K562 (cell line): ENCODE measurements around the gene PLAC8L1. TPM values are rescaled to one million over a fixed set of nuclear protein-coding genes. Genes with fewer than 3 reads are reported as not detected.

ENCODE experiments used
- ARID1B ChIP-seq: fragments of 450-650 bp; IDR thresholded peaks from 2 replicates; pipeline ENCODE4 v1.6.1; 2016; ENCODE audit warnings: antibody characterized with exemption, mild to moderate bottlenecking, inconsistent platforms
- DMBX1 ChIP-seq: fragments of 250-450 bp; sonication (Bioruptor Pico); IDR thresholded peaks from 2 replicates; pipeline ENCODE4 v1.8.0; 2022; ENCODE audit warnings: inconsistent platforms, mild to moderate bottlenecking, moderate library complexity, borderline replicate concordance
- DPF2 ChIP-seq: fragments of 450-650 bp; IDR thresholded peaks from 2 replicates; pipeline ENCODE4 v1.6.1; 2016
- FOXK1 ChIP-seq: sonication (generic); formaldehyde crosslinking; IDR thresholded peaks from 2 replicates; pipeline ENCODE4 v1.8.0; 2022; ENCODE audit warnings: missing genetic modification reagents, mild to moderate bottlenecking, borderline replicate concordance
- MCM3 ChIP-seq: fragments of 450-650 bp; IDR thresholded peaks from 2 replicates; pipeline ENCODE4 v1.6.1; 2016
- POLR2G ChIP-seq: fragments of 200-400 bp; formaldehyde crosslinking; IDR thresholded peaks from 2 replicates; pipeline ENCODE4 v1.6.1; 2017; ENCODE audit warnings: low read depth, mild to moderate bottlenecking, antibody characterized with exemption, low read length, moderate library complexity
- RAD21 ChIP-seq, 2 experiments: fragments of 250-450 bp in 1 of 2; fragments of 450-650 bp in 1 of 2; sonication (Bioruptor Pico) in 1 of 2; formaldehyde crosslinking in 1 of 2; IDR thresholded peaks in 1 of 2; conservative IDR thresholded peaks in 1 of 2; 2 replicates each; pipeline versions ENCODE4 v1.4.0 to v1.8.0; 2020 to 2022; ENCODE audit warnings: mild to moderate bottlenecking in 2 of 2, moderate library complexity in 1 of 2
- TCF7L2 ChIP-seq: fragments of 150-350 bp; IDR thresholded peaks from 2 replicates; pipeline ENCODE4 v1.6.1; 2016; ENCODE audit warnings: low read depth, mild to moderate bottlenecking, low read length, moderate library complexity
- TEAD1 ChIP-seq, 2 experiments: fragments of 450-650 bp in 1 of 2; sonication (generic) in 1 of 2; formaldehyde crosslinking; IDR thresholded peaks; 2 replicates each; pipeline versions ENCODE4 v1.4.0 to v1.8.0; 2020 to 2022; ENCODE audit warnings: mild to moderate bottlenecking in 2 of 2, missing genetic modification reagents in 1 of 2
- ZBTB7A ChIP-seq: IDR thresholded peaks from 2 replicates; pipeline ENCODE4 v1.6.1; 2011; ENCODE audit warnings: low read depth, mild to moderate bottlenecking, low read length, moderate library complexity, borderline replicate concordance; ENCODE audit not compliant: control insufficient read depth
- ZNF232 ChIP-seq: sonication (generic); formaldehyde crosslinking; IDR thresholded peaks from 2 replicates; pipeline ENCODE4 v1.8.0; 2022; ENCODE audit warnings: mild to moderate bottlenecking, missing genetic modification reagents
- polyA plus RNA-seq, 8 experiments: library from polyadenylated mRNA; depleted of rRNA in 4 of 8; stranded (reverse) in 5 of 8; unstranded in 3 of 8; fragments of >200 nt; fragmentation: Nextera tagmentation in 2 of 8; fragmentation: Illumina TruSeq in 1 of 8; extraction: Ambion mirVana in 2 of 8; extraction: Trizol in 1 of 8; gene quantifications; 2 replicates each; pipeline versions ENCODE4 v1.2.1 to v1.2.3, GENCODE V29; 2011 to 2014; ENCODE audit warnings: inconsistent platforms in 1 of 8, missing spikeins in 1 of 8
- total RNA-seq, 7 experiments: library from RNA; depleted of rRNA in 6 of 7; stranded (reverse); fragments of >200 nt in 6 of 7; fragmentation: Illumina TruSeq in 2 of 7; extraction: Trizol in 2 of 7; gene quantifications; 2 replicates each; pipeline versions ENCODE4 v1.2.1 to v1.2.3, GENCODE V29; 2011 to 2021; ENCODE audit warnings: low replicate concordance in 1 of 7
- TF ChIP-seq, protein P1 (sequence below): sonication (generic); formaldehyde crosslinking; IDR thresholded peaks from 2 replicates; pipeline ENCODE4 v1.8.1; 2023; ENCODE audit warnings: mild to moderate bottlenecking, missing genetic modification reagents
- TF ChIP-seq, protein P2 (sequence below), 3 experiments: fragments of 200-800 bp in 1 of 3; sonication (Bioruptor generic) in 1 of 3; sonication (generic) in 1 of 3; formaldehyde crosslinking in 1 of 3; IDR thresholded peaks; 2 replicates each; pipeline versions ENCODE4 v1.6.1 to v1.8.0; 2016 to 2022; ENCODE audit warnings: mild to moderate bottlenecking in 2 of 3, missing compliant biosample characterization in 2 of 3, missing genetic modification characterization in 2 of 3, missing genetic modification reagents in 1 of 3
- TF ChIP-seq, protein P3 (sequence below): fragments of 450-650 bp; formaldehyde crosslinking; IDR thresholded peaks from 2 replicates; pipeline ENCODE4 v1.4.0; 2020; ENCODE audit warnings: mild to moderate bottlenecking, moderate library complexity
- TF ChIP-seq, protein P4 (sequence below), 3 experiments: IDR thresholded peaks in 2 of 3; conservative IDR thresholded peaks in 1 of 3; 2 replicates each; pipeline ENCODE4 v1.5.1; 2011 to 2012; ENCODE audit warnings: low read length in 3 of 3, mild to moderate bottlenecking in 3 of 3, control low read depth in 2 of 3, improper control_type of control experiment in 1 of 3, inconsistent platforms in 1 of 3, low read depth in 1 of 3, mixed read lengths in 1 of 3, moderate library complexity in 1 of 3; ENCODE audit not compliant: insufficient read depth in 2 of 3
- TF ChIP-seq, protein P5 (sequence below): fragments of 250-450 bp; sonication (Bioruptor Pico); IDR thresholded peaks from 2 replicates; pipeline ENCODE4 v1.5.0; 2022; ENCODE audit warnings: mild to moderate bottlenecking

PLAC8L1 gene
- total and polyA plus RNA-seq, 9 of the 15 experiments (the other 6 are each of a cell fraction or from before 2014, with no cell fraction given), result 0.10 to 0.43 (median 0.26) TPM; not detected in 3

DNA sequence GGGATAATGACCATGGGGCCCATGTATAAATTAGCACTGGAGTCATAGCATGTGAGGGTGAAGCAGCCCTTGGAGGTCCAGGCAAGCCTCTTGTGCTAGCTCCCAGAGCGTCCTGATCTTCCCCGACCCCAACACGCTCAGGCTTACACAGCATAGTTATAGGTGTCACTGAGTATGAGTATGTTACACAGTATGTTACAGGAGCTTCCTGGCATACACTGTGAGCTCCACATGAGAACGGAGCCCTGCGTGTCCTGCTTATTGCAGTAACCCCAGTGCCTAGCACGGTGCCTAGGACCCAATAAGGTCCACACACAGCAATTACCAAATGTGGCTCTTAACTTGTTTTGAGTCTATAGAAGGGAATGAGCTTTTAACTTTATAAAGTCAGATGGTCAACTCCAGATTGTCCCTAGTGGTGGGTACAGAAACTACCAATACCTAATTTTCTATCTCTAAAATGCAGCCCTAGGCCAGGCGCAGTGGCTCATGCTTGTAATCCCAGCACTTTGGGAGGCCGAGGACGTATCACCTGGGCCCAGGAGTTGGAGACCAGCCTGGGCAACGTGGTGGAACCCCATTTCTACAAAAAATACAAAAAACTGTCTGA is 64.1 kb downstream of the PLAC8L1 start (continued):
- TF ChIP-seq, protein P1, sequence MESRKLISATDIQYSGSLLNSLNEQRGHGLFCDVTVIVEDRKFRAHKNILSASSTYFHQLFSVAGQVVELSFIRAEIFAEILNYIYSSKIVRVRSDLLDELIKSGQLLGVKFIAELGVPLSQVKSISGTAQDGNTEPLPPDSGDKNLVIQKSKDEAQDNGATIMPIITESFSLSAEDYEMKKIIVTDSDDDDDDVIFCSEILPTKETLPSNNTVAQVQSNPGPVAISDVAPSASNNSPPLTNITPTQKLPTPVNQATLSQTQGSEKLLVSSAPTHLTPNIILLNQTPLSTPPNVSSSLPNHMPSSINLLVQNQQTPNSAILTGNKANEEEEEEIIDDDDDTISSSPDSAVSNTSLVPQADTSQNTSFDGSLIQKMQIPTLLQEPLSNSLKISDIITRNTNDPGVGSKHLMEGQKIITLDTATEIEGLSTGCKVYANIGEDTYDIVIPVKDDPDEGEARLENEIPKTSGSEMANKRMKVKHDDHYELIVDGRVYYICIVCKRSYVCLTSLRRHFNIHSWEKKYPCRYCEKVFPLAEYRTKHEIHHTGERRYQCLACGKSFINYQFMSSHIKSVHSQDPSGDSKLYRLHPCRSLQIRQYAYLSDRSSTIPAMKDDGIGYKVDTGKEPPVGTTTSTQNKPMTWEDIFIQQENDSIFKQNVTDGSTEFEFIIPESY (CRISPR knock-in tag), result peak; percentile 17; the same call in 1 of the 2 replicates
- TF ChIP-seq, protein P2, sequence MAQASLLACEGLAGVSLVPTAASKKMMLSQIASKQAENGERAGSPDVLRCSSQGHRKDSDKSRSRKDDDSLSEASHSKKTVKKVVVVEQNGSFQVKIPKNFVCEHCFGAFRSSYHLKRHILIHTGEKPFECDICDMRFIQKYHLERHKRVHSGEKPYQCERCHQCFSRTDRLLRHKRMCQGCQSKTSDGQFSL (CRISPR knock-in tag; IDR thresholded peaks at IDR 0.05), result 0 out of 2 replicates have a peak, but pooled peaks have one; percentile 19
- TF ChIP-seq, protein P2 (tag; IDR thresholded peaks at IDR 0.05), result no peak
- TF ChIP-seq TCF7L2 (no peak), ZNF232 (0 out of 2 replicates have a peak, but pooled peaks have one; percentile 40), MCM3 (no peak), ARID1B (peak; percentile 14; the same call in 1 of the 2 replicates), RAD21 (CRISPR knock-in tag; conservative IDR thresholded peaks at IDR 0.05 in 1 of 2, IDR thresholded peaks at IDR 0.05 in 1 of 2) (0 out of 4 replicates have a peak, but pooled peaks have one; percentile 11 to 37), DPF2 (0 out of 2 replicates have a peak, but pooled peaks have one; percentile 26), DMBX1 (CRISPR knock-in tag) (peak; percentile 46; the same call in 1 of the 2 replicates), POLR2G (no peak), ZBTB7A (no peak), FOXK1 (0 out of 2 replicates have a peak, but pooled peaks have one; percentile 66), TEAD1 (CRISPR knock-in tag; IDR thresholded peaks at IDR 0.05) (0 out of 4 replicates have a peak, but pooled peaks of 1 of the 2 experiments have one; percentile 43)
- TF ChIP-seq, protein P3, sequence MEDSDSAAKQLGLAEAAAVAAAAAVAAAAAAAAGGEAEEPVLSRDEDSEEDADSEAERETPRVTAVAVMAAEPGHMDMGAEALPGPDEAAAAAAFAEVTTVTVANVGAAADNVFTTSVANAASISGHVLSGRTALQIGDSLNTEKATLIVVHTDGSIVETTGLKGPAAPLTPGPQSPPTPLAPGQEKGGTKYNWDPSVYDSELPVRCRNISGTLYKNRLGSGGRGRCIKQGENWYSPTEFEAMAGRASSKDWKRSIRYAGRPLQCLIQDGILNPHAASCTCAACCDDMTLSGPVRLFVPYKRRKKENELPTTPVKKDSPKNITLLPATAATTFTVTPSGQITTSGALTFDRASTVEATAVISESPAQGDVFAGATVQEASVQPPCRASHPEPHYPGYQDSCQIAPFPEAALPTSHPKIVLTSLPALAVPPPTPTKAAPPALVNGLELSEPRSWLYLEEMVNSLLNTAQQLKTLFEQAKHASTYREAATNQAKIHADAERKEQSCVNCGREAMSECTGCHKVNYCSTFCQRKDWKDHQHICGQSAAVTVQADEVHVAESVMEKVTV, result 0 out of 2 replicates have a peak, but pooled peaks have one; percentile 26
- TF ChIP-seq, protein P4, sequence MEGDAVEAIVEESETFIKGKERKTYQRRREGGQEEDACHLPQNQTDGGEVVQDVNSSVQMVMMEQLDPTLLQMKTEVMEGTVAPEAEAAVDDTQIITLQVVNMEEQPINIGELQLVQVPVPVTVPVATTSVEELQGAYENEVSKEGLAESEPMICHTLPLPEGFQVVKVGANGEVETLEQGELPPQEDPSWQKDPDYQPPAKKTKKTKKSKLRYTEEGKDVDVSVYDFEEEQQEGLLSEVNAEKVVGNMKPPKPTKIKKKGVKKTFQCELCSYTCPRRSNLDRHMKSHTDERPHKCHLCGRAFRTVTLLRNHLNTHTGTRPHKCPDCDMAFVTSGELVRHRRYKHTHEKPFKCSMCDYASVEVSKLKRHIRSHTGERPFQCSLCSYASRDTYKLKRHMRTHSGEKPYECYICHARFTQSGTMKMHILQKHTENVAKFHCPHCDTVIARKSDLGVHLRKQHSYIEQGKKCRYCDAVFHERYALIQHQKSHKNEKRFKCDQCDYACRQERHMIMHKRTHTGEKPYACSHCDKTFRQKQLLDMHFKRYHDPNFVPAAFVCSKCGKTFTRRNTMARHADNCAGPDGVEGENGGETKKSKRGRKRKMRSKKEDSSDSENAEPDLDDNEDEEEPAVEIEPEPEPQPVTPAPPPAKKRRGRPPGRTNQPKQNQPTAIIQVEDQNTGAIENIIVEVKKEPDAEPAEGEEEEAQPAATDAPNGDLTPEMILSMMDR (IDR thresholded peaks at IDR 0.05 in 2 of 3, conservative IDR thresholded peaks at IDR 0.05 in 1 of 3; ENCODE audit: insufficient read depth in 2 of 3, low read depth in 1 of 3, low read length in 3 of 3), result peak; percentile 24 to 63 (median 58); a peak in 5 of 6 replicates
- TF ChIP-seq, protein P5, sequence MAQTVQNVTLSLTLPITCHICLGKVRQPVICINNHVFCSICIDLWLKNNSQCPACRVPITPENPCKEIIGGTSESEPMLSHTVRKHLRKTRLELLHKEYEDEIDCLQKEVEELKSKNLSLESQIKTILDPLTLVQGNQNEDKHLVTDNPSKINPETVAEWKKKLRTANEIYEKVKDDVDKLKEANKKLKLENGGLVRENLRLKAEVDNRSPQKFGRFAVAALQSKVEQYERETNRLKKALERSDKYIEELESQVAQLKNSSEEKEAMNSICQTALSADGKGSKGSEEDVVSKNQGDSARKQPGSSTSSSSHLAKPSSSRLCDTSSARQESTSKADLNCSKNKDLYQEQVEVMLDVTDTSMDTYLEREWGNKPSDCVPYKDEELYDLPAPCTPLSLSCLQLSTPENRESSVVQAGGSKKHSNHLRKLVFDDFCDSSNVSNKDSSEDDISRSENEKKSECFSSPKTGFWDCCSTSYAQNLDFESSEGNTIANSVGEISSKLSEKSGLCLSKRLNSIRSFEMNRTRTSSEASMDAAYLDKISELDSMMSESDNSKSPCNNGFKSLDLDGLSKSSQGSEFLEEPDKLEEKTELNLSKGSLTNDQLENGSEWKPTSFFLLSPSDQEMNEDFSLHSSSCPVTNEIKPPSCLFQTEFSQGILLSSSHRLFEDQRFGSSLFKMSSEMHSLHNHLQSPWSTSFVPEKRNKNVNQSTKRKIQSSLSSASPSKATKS (CRISPR knock-in tag), result no peak
